Mammary microvascular endothelial cell (primary cell): Measurements from ENCODE around the gene RAB25. TPM values are rescaled to one million over a fixed set of nuclear protein-coding genes. Genes with fewer than 3 reads are reported as not detected.

Source experiments
- total RNA-seq: library from RNA; depleted of rRNA; stranded (reverse); fragments of >200 nt; gene quantifications from 2 replicates; pipeline ENCODE4 v1.2.3, GENCODE V29; 2015

RAB25 gene
- total RNA-seq = not detected in 2 replicates

DNA sequence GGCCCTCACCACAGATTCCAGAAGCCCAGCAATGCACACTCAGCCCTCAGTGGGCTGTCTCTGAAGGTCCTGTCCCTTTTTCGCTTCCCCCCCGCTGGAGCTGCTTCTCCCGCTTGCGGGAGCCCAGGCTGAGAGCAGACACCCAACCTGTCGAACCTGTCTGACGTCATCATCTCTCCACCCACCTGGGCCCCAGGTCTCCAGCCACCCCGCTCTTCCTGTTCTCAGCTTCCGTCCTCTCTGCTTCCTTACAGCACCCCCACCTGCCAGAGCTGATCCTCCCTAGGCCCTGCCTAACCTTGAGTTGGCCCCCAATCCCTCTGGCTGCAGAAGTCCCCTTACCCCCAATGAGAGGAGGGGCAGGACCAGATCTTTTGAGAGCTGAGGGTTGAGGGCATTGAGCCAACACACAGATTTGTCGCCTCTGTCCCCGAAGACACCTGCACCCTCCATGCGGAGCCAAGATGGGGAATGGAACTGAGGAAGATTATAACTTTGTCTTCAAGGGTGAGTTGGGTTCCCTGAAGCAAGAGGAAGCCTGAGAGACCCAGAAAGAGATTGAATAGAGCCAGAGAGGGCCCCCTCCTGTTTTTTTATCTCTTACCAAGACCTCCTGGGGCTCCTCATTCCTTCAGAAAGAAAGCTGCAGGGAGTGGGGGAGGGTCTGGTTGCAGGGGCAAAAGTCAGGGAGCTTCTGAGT is at the start of gene RAB25:
Gene RAB25 (plus strand): TSS at position 224 of the 700 bp plus-strand sequence. CDS start 241 bp downstream, at position 465.

GRCh38 chr1:156020293-156021092 is 40.5 kb upstream of the RAB25 start, which contains the start of gene SSR2:
SSR2 (minus strand) TSS chr1:156020951; CDS start chr1:156020167, 784 bp downstream.

DNA sequence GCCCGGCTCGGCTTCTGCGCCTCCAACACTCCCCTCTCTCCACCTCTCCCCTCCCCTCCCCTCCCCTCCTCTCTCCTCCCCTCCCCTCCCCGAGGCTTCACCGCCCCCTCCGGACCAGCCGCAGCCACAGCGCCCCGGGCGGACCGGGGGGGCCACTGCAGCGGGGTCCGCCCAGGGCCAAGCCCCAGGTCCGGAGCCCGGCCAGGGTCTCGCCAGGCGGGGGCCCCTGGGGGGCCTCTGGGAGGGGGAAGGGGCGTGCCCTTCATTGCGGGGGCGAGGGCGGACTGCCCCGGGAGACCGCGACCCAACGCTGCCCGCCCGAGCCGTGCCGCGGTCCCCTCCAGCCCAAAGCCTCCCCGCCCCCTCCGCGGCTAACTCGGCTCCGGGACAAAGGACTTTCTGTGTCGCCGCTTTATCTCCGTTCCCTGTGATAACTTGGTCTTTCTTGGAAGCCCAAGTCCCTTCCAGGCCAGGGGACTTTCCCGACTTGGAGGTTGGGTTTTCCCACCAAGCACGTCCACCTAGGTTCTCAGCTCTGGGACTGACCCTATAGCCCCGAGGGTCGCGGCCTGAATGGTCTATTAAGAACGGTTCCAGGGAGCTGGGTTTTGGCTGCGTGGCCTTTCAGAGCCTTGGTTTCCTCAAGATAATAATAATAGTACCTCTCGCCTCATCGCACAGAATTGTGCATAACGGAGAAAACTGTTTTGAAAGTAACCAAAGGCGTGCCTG is 7.0 kb upstream of the RAB25 start, which contains the start of gene UBQLN4:
Gene UBQLN4 (minus strand): TSS at position 31 of the 732 bp plus-strand sequence. CDS start 97 bp downstream, outside the sequence.

DNA sequence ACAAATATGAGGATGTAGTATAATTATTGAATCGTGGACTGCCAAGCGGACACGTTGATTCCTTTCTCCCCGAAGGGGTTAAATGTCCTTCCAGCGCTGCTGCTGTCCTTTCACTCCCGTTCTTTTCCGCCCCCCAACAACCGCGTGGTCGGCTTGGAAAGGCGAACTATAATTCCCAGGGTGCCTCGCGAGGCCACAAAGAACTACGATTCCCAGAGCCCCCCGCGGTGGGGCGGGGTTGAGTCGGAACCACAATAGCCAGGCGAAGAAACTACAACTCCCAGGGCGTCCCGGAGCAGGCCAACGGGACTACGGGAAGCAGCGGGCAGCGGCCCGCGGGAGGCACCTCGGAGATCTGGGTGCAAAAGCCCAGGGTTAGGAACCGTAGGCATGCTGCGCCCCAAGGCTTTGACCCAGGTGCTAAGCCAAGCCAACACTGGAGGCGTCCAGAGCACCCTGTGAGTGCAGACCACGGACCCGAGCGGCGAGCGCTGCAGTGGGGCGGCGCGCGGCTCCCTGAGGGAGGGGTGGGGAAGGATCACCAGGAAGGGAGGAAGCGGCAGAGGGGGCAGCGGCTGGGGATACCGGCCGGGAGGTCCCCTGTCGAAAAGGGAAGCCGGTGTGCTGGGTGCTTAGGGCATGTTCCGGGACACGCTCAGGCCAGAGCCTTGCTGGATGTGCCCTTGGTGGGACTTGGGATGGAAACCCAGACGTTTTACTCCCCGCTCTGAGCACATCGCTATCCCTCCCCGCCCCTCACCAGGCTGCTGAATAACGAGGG is 6.3 kb upstream of the RAB25 start, which contains the start of gene LAMTOR2:
Gene LAMTOR2 (plus strand): TSS at position 283 of the 781 bp plus-strand sequence. CDS start 108 bp downstream, at position 391.

DNA sequence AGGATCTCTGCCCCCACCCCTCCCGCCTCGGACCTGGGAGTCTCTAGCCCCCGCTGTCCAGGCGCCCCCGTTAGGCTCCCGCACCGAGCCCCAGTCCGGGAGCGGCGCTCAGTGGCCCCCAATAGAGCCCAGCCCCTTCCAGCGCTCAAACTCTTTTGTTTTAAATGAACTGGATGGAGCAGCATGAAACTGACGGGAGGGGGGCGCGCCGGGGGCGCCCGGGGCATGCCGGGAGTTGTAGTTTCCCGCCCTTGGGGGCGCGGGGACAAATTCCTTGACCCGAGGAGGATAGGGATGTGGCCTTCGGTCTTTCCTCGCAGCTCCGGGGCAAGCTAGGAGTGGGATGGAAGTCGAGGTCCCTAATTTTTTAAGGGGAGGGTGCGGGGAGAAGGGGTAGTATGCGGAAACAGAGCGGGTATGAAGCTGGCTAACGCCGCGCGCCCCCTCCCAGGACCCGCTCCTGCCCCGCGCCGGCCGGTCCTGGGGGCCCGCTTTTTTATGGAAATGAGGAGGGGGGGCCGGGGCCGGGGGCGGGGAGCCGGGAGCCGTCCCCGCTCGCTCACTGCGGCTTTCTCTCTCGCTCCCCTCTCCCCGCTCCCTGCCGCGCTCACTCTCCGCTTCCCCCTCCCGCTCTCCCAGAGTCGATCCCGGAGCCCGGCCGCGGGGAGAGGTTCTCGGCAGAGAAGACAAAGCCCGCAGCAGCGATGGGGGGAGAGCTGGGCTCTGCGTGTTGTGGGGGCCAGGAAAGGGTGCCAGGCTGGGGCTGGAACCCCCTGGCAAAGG is 21.5 kb downstream of the RAB25 start, which contains the start of gene MEX3A:
Gene MEX3A (minus strand): TSS at position 157 of the 783 bp plus-strand sequence. CDS start 467 bp downstream, outside the sequence.

DNA sequence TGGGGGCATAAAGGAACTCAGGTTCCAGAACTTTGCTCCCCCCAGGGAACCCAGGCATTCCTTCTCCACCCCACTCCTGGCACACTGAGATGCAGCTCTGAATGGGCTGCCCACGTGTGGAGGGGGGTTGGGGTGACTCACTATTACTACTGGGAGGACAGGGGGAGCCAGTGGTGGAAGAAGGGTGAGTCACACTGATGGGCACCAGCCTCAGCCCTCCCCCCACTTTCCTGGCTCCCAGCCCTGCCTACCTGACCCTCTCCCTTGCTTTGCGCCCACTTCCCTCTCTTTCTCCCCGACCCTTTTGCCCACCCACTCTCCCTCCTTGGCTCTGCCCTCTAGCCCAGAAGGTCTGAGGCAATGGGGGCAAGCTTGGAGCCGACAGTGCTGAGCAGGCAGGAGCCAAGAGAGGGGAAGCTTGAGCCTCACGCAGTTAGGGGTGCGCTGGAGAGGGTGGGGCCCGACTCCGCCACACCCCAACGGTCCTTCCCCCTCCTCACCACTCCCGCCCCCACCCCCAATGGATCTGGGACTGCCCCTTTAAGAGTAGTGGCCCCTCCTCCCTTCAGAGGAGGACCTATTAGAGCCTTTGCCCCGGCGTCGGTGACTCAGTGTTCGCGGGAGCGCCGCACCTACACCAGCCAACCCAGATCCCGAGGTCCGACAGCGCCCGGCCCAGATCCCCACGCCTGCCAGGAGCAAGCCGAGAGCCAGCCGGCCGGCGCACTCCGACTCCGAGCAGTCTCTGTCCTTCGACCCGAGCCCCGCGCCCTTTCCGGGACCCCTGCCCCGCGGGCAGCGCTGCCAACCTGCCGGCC is 53.4 kb downstream of the RAB25 start, which contains the start of gene LMNA:
Gene LMNA (plus strand): TSS at position 611 of the 818 bp plus-strand sequence. CDS start 208 bp downstream, outside the sequence.

Other genes with a start within 250 kb of the RAB25 start
- gene GON4L, start 203.9 kb upstream of the RAB25 start, total RNA-seq = 14.5 and 15.2 TPM in 2 replicates
- 24.2 and 24.4 TPM in 2 replicates for gene SYT11, start 201.6 kb upstream of the RAB25 start, total RNA-seq
- gene RIT1, start 149.8 kb upstream of the RAB25 start, total RNA-seq = 31.4 and 38.4 TPM in 2 replicates
- gene KHDC4, start 126.7 kb upstream of the RAB25 start, total RNA-seq = 17.7 and 20.1 TPM in 2 replicates
- gene RXFP4, start 119.5 kb upstream of the RAB25 start, total RNA-seq = not detected in 2 replicates
- gene ARHGEF2, start 82.6 kb upstream of the RAB25 start, total RNA-seq = 79.5 and 79.9 TPM in 2 replicates
- 460 and 503 TPM in 2 replicates for gene SSR2, start 40.2 kb upstream of the RAB25 start, total RNA-seq
- gene UBQLN4, start 7.4 kb upstream of the RAB25 start, total RNA-seq = 30.1 and 30.8 TPM in 2 replicates
- gene LAMTOR2, start 6.4 kb upstream of the RAB25 start, total RNA-seq = 93.0 and 94.1 TPM in 2 replicates
- 1.8 and 2.8 TPM in 2 replicates for gene MEX3A, start 21.3 kb downstream of the RAB25 start, total RNA-seq
- gene LMNA, start 53.6 kb downstream of the RAB25 start, total RNA-seq = 1,062 and 1,120 TPM in 2 replicates
- 0.49 and 1.1 TPM in 2 replicates for gene SEMA4A, start 92.4 kb downstream of the RAB25 start, total RNA-seq
- gene SLC25A44, start 132.9 kb downstream of the RAB25 start, total RNA-seq = 15.1 and 17.5 TPM in 2 replicates
- 102 and 103 TPM in 2 replicates for gene PMF1, start 151.8 kb downstream of the RAB25 start, total RNA-seq
- not detected in 2 replicates for gene BGLAP, start 181.0 kb downstream of the RAB25 start, total RNA-seq
- gene PAQR6, start 186.9 kb downstream of the RAB25 start, total RNA-seq = 0.20 TPM in 1 of 2 replicates, not detected in the other
- 72.1 and 76.0 TPM in 2 replicates for gene SMG5, start 221.7 kb downstream of the RAB25 start, total RNA-seq
- 1.6 and 2.3 TPM in 2 replicates for gene TMEM79, start 223.2 kb downstream of the RAB25 start, total RNA-seq
- 105 and 123 TPM in 2 replicates for gene GLMP, start 234.5 kb downstream of the RAB25 start, total RNA-seq
- not detected in 2 replicates for gene VHLL, start 238.1 kb downstream of the RAB25 start, total RNA-seq